ENCODE measurements around the gene PNMT. TPM values are rescaled to one million over a fixed set of nuclear protein-coding genes. Genes with fewer than 3 reads are reported as not detected.

PNMT gene
- total RNA-seq, 4 donors from 2014 or later = 1.1 to 3.3 (median 1.2) TPM; not detected in 1

DNA sequence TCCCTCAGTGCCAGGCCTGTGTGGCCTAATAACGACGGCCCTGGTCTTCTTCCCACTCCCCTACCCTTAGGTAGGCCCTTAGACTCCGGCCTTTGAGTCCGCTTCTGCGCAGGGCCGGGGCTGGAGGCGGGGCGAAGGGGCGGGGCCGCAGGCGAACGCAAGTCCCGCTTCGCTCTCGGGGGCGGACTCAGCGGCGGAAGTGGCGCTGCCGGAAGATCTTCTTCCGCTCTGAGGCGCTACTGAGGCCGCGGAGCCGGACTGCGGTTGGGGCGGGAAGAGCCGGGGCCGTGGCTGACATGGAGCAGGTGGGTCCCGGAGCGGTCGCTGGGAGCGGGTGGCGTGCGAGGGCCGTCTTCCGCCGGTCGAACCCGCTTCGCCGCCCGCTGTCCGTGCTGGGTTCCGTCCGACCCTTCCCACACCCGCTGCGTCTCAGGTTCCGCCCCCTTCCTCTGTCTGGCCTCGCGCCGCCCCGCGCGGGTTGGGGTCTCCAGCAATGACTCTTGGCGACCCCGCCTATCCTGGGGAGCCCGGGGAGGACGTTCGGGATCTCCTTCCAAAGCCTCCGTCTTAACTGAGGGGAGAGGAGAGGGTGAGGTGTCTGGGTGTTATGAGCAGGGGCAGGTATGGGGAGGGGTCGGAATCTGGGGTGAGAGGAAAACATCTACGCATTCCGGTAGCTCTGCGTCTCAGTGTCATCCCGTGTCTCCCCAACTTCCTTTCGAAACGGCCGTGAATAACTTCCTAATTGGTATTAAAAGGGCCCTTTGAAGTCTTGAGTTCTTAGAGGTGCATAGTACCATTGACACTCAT is 31.1 kb upstream of the PNMT start, which contains the start of gene STARD3:
STARD3 (plus strand) TSS at position 218 of the 810 bp plus-strand sequence. CDS start 16,388 bp downstream, outside the sequence.
- H3K4me3 ChIP-seq (replicated peaks in 1 of 3) = peak within 1 kb of the TSS; percentile 90 to 94 (median 90)
- no peaks in the 10 kb centered on the region for H3K27me3 ChIP-seq
- intact Hi-C loops (cut with DNase I) = no loop called here
- no peaks in the 10 kb centered on the region for H3K9me3 ChIP-seq
- peaks cover 16 to 44% of the 10 kb centered on the region in 2 donors for H3K4me1 ChIP-seq
- peak within 1 kb of the TSS; percentile 85 to 90 (median 86) for H3K27ac ChIP-seq
- WGBS, 2 donors = 0% methylated on average over 29 to 61 of the region's 69 CpGs
- TF ChIP-seq, protein P1, sequence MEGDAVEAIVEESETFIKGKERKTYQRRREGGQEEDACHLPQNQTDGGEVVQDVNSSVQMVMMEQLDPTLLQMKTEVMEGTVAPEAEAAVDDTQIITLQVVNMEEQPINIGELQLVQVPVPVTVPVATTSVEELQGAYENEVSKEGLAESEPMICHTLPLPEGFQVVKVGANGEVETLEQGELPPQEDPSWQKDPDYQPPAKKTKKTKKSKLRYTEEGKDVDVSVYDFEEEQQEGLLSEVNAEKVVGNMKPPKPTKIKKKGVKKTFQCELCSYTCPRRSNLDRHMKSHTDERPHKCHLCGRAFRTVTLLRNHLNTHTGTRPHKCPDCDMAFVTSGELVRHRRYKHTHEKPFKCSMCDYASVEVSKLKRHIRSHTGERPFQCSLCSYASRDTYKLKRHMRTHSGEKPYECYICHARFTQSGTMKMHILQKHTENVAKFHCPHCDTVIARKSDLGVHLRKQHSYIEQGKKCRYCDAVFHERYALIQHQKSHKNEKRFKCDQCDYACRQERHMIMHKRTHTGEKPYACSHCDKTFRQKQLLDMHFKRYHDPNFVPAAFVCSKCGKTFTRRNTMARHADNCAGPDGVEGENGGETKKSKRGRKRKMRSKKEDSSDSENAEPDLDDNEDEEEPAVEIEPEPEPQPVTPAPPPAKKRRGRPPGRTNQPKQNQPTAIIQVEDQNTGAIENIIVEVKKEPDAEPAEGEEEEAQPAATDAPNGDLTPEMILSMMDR (IDR thresholded peaks at IDR 0.05) = peak in 2 of 6 experiments; percentile 30 to 31
- TF ChIP-seq POLR2A (IDR thresholded peaks at IDR 0.05) = peak in 1 of 2 donors; percentile 65
- no peaks in the 10 kb centered on the region for H3K36me3 ChIP-seq
- peak; percentile 93 to 94 for DNase-seq

DNA sequence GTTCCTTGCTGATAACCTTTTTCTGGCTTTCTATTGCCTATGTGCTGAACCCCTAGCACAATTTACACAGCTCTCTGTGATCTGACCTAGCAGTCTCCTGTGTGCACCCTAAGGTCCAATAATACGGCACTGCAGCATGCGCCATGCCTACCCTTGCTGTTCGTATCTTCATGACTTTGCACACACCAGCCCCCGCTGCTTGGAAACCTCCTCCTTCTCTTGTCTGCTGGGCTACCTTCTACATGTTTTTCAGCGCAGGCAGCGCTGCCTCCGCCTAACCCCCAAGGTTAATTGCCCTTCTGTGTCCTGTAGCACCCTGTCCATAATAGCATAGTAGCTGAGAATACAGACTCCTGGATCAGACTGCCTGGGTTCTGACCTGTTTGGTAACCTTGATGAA is 29.9 kb upstream of the PNMT start:
- no peak for DNase-seq
- Histone ChIP-seq H3K36me3 (no peaks in the 10 kb centered on the region), H3K4me3 (replicated peaks in 1 of 3) (peak overlapping the region in 1 of 3 donors; percentile 90), H3K9me3 (no peaks in the 10 kb centered on the region), H3K27ac (no peak overlapping the region), H3K27me3 (no peaks in the 10 kb centered on the region), H3K4me1 (peaks cover 16 to 49% of the 10 kb centered on the region in 2 donors)
- TF ChIP-seq, protein P1 (IDR thresholded peaks at IDR 0.05) = no peak
- TF ChIP-seq POLR2A (IDR thresholded peaks at IDR 0.05) = no peak
- WGBS, 2 donors = 93 to 98% methylated on average over 7 of the region's 7 CpGs
- intact Hi-C loops (cut with DNase I) = no loop called here

DNA sequence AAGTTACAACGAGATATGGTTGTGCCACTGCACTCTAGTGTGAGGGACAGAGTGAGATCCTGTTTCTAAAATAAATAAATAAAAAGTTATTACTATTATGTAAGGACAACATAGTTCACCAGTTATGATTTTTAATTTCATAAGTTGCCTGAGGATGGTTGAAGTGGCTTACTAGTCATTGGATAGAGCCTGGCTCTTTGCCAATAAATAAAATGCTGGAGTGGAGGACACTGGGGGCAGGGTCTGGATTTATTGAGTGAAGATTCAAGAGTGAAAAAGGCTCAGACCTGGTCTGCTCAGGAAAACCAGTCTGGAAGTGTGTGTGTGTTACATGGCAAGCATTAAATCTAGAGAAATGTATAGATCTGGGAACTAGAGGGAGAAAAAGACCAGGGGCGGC is 29.2 kb upstream of the PNMT start:
- no peak for DNase-seq
- no peaks in the 10 kb centered on the region for H3K9me3 ChIP-seq
- peaks cover 16 to 52% of the 10 kb centered on the region in 2 donors for H3K4me1 ChIP-seq
- H3K4me3 ChIP-seq (replicated peaks in 1 of 3) = no peak overlapping the region
- intact Hi-C loops (cut with DNase I) = no loop called here
- H3K36me3 ChIP-seq = no peaks in the 10 kb centered on the region
- no peaks in the 10 kb centered on the region for H3K27me3 ChIP-seq
- WGBS, 2 donors = 83 to 85% methylated on average over 2 of the region's 2 CpGs
- TF ChIP-seq, protein P1 (IDR thresholded peaks at IDR 0.05) = no peak
- TF ChIP-seq POLR2A (IDR thresholded peaks at IDR 0.05) = no peak
- H3K27ac ChIP-seq = no peak overlapping the region

DNA sequence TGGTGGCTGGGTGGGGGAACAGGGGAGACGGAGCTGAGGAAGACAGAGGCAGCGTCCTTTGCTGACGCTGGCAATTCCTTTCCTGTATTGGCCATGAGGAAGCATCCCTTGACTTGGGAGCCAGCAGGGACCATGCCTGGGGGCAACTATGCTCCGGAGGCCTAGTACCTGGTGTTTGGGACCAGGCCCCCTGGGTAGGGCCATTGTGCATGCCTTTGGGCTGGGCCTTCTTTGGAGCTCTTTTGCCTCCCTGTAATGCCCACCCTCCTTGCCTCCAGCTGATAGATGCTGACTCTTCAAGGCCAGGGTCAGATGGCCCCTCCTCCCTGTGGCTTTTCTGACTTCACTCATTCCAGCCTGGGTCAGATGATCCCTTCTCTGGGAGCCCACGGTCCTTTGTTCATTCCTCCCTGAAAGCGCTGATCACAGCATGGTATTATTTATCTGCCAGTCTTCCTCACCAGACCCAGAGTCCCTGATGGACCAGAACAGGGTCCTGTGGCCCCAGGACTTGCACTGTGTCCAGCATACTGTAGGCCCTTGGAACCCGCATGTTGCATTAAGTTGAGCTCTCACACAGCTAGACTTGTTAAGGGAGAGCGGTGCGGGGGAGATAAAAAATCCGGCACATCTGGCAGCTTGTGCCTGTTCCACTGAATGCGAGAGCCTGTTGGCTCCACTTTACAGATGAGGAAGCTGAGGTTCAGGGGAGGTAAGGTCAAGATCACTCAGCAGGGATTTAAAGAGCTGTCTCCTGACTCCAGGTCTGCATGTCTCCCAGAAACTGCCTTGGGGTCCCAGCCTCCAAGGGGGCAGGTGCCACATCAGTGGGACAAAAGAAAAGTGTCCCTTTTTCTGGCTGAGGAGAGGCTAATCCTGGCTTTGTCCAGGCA is 28.4 kb upstream of the PNMT start:
- H3K36me3 ChIP-seq = no peaks in the 10 kb centered on the region
- no peak overlapping the region for H3K4me3 ChIP-seq (replicated peaks in 1 of 3)
- peaks cover 19 to 54% of the 10 kb centered on the region in 2 donors for H3K4me1 ChIP-seq
- peak overlapping the region in 1 of 3 donors; percentile 2 for H3K27ac ChIP-seq
- 86 to 89% methylated on average over 10 to 11 of the region's 11 CpGs for WGBS, 2 donors
- H3K27me3 ChIP-seq = no peaks in the 10 kb centered on the region
- intact Hi-C loops (cut with DNase I) = no loop called here
- DNase-seq = no peak
- H3K9me3 ChIP-seq = no peaks in the 10 kb centered on the region
- TF ChIP-seq POLR2A (IDR thresholded peaks at IDR 0.05) = no peak

DNA sequence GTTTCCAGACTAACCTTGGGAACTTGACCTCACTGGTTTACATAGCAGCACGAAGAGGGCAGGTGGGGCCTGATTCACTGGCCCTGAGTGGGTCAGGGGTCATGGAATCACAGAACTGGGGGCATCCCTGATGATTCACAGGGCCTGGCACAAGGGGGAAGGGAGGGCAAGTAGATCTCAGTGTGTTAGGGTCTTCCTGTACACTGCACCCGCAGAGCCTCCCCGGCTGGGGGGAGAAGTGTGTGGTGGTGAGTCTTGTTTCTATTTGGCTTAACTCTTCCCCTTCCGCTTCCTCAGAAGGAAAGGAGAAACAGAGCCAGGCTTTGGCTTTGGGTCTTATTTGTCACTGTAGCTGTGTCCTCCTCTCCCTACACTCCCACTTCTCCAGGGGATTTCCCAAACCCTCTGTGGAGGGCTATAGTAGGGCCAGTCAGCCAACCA is 27.6 kb upstream of the PNMT start:
- Histone ChIP-seq H3K9me3 (no peaks in the 10 kb centered on the region), H3K27me3 (no peaks in the 10 kb centered on the region), H3K4me3 (replicated peaks in 1 of 3) (no peak overlapping the region), H3K27ac (no peak overlapping the region), H3K4me1 (peaks cover 19 to 54% of the 10 kb centered on the region in 2 donors), H3K36me3 (no peaks in the 10 kb centered on the region)
- intact Hi-C loops (cut with DNase I) = no loop called here
- DNase-seq = no peak
- TF ChIP-seq, protein P1 (IDR thresholded peaks at IDR 0.05) = no peak
- TF ChIP-seq POLR2A (IDR thresholded peaks at IDR 0.05) = no peak
- WGBS, 2 donors = 37 to 49% methylated on average over 3 of the region's 4 CpGs

All from thyroid gland (tissue), 4 donors.